BE2C (cell line): ENCODE data around the gene DIP2C.
"Not testable (repeated sequence)": the region's sequence is repeated elsewhere in the genome, so short reads cannot be mapped to it uniquely, and the experiment has no call there.

Source experiments
- DNase-seq: peaks from one replicate; pipeline ENCODE4 v3.0.0-alpha.2; 2020
- H3K27me3 ChIP-seq: fragments of 250-450 bp; sonication (Bioruptor Pico); 2 replicates; pipeline ENCODE4 v1.5.1; 2020; ENCODE audit warnings: mild to moderate bottlenecking
- H3K36me3 ChIP-seq: fragments of 250-450 bp; sonication (Bioruptor Pico); 2 replicates; pipeline ENCODE4 v1.5.1; 2020; ENCODE audit warnings: mild to moderate bottlenecking
- H3K4me1 ChIP-seq: fragments of 250-450 bp; sonication (Bioruptor Pico); 2 replicates; pipeline ENCODE4 v1.5.1; 2020
- H3K4me3 ChIP-seq: 2 replicates; pipeline ENCODE4 v1.5.1; 2011; ENCODE audit warnings: low read depth, low read length
- H3K9me3 ChIP-seq: fragments of 250-450 bp; sonication (Bioruptor Pico); 2 replicates; pipeline ENCODE4 v1.5.1; 2020
- CTCF ChIP-seq: IDR thresholded peaks from 2 replicates; pipeline ENCODE4 v1.5.1; 2012; ENCODE audit warnings: mild to moderate bottlenecking, low read depth, low read length

Gene DIP2C

DNA sequence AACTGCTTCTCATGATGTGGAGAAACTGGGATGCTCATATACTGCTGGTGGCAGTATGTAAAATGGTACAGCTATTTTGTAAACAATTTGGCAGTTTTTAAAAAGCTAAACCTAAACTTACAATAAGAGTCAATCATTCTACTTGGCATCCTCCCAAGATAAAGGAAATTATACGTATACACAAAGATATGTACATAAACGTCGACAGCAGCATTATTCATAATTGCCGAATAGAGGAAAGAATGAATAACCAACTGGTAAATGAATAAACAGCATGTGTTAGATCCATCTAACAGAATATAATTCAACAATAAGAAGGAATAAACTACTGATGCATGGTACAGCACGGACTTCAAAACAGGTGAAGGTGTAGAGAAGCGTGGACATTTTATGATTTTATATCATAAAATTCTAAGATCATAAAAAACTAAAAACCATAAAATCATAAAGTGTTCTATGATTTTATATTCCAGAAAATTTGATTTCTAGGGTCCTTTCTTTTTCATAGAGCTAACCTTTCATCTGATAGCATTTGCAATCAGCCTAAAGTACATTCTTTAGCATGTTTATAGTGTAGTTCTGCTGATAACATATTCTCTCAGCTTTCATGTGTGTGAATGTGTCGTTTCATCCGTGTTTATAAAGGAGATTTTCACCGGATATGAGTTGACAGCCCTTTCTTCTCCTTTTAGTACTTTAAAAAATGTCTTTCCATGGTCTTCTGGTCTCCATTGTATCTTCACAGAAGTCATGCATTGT is 261.5 kb downstream of the DIP2C start:
- Histone ChIP-seq H3K4me1 (no peaks in the 10 kb centered on the region), H3K9me3 (no peaks in the 10 kb centered on the region), H3K36me3 (no peaks in the 10 kb centered on the region), H3K4me3 (no peak overlapping the region), H3K27me3 (no peaks in the 10 kb centered on the region)
- no peak for DNase-seq
- no peak for TF ChIP-seq CTCF

GRCh38 chr10:425365-425764 is 264.1 kb downstream of the DIP2C start:
- not testable (repeated sequence) for H3K36me3 ChIP-seq, H3K9me3 ChIP-seq, H3K4me3 ChIP-seq, H3K27me3 ChIP-seq, DNase-seq, H3K4me1 ChIP-seq

GRCh38 chr10:424724-425123 is 264.7 kb downstream of the DIP2C start:
- DNase-seq, H3K4me1 ChIP-seq, H3K9me3 ChIP-seq: not testable (repeated sequence)

DNA sequence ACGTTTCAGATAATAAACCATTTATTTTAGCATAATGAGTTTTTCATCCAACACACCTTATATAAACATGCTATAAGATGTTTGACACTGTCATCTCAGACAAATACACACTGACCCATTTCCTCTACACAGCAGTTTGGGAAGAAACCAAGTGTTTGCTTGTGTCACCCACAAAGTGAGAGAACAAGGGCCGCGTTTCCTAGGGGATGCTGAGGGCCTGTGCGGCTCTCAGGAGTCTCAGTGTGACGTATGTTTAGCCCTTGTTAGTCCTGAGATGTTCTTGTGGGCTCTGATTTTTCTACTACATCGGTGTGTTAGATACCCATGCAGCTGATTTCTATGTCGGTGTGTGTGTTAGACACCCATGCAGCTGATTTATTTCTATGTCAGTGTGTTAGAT is 266.3 kb downstream of the DIP2C start:
- no peak for DNase-seq
- Histone ChIP-seq H3K9me3 (no peaks in the 10 kb centered on the region), H3K36me3 (no peaks in the 10 kb centered on the region), H3K4me1 (no peaks in the 10 kb centered on the region), H3K27me3 (no peaks in the 10 kb centered on the region), H3K4me3 (no peak overlapping the region)
- TF ChIP-seq CTCF, result no peak

More at GRCh38 chr10:424724-425123, 264.7 kb downstream of the DIP2C start:
- H3K4me3 ChIP-seq, H3K36me3 ChIP-seq, H3K27me3 ChIP-seq: not testable (repeated sequence)

GRCh38 chr10:422675-423074 is 266.8 kb downstream of the DIP2C start:
- DNase-seq, result no peak
- Histone ChIP-seq H3K9me3 (no peaks in the 10 kb centered on the region), H3K36me3 (no peaks in the 10 kb centered on the region), H3K4me1 (no peaks in the 10 kb centered on the region), H3K4me3 (no peak overlapping the region), H3K27me3 (no peaks in the 10 kb centered on the region)
- TF ChIP-seq CTCF, result no peak

- H3K4me1 ChIP-seq, result no peaks in the 10 kb centered on the region
- DNase-seq, result no peak
- no peak overlapping the region for H3K4me3 ChIP-seq
- TF ChIP-seq CTCF, result no peak
- H3K36me3 ChIP-seq, result no peaks in the 10 kb centered on the region
- H3K9me3 ChIP-seq, result no peaks in the 10 kb centered on the region
- H3K27me3 ChIP-seq, result no peaks in the 10 kb centered on the region
Measured at GRCh38 chr10:422241-422640, 267.2 kb downstream of the DIP2C start.

- no peaks in the 10 kb centered on the region for H3K9me3 ChIP-seq
- H3K27me3 ChIP-seq, result no peaks in the 10 kb centered on the region
- no peak for TF ChIP-seq CTCF
Measured at GRCh38 chr10:421170-421569, 268.3 kb downstream of the DIP2C start.

More at GRCh38 chr10:421170-421569, 268.3 kb downstream of the DIP2C start:
- Histone ChIP-seq H3K4me3 (no peak overlapping the region), H3K36me3 (no peaks in the 10 kb centered on the region), H3K4me1 (no peaks in the 10 kb centered on the region)
- DNase-seq, result no peak
